HepG2 (cell line): Measurements from ENCODE around the gene HSDL2. TPM values are rescaled to one million over a fixed set of nuclear protein-coding genes. Genes with fewer than 3 reads are reported as not detected.

Experiments used
- ATAC-seq: fragments of 200-7000 bp; cut with Tn5 transposase; 3 replicates; pipeline ENCODE4 v1.9.1; 2020; ENCODE audit warnings: mild to moderate bottlenecking, moderate library complexity
- BruUV-seq: library from RNA; stranded (reverse); fragments of 400-500 nt; replicated peaks from 2 replicates; lab custom pipeline; 2021; lab: Mats Ljungman, UMichigan
- CTCF ChIA-PET: fragments of 300-600 bp; formaldehyde crosslinking; extraction: SDS; loops from one replicate; lab custom pipeline; 2021; ENCODE audit warnings: low total read pairs, inconsistent platforms, low intra/inter-chr PET ratio; lab: Yijun Ruan, JAX
- POLR2A ChIA-PET: fragments of 350-600 bp; sonication (Branson Sonifier 250); formaldehyde crosslinking; loops from one replicate; lab custom pipeline; 2020; ENCODE audit warnings: antibody characterized with exemption, inconsistent platforms; lab: Yijun Ruan, JAX
- DNase-seq: peaks from one replicate; pipeline ENCODE4 v3.0.0-alpha.2; 2015; ENCODE audit warnings: low spot score
- FAIRE-seq: peaks from 3 replicates; lab custom pipeline; 2011; peaks lifted over from hg19 to GRCh38; lab: Jason Lieb, UNC
- H2AFZ ChIP-seq: one replicate; pipeline ENCODE4 v1.6.1; 2011; ENCODE audit warnings: low read length, inconsistent platforms
- H3K27ac ChIP-seq: fragments of 300-600 bp; 3 replicates; pipeline ENCODE4 v1.8.0; 2011; ENCODE audit warnings: mixed run types, mild to moderate bottlenecking, mixed read lengths, low read length, inconsistent platforms; ENCODE audit not compliant: insufficient read depth; ENCODE audit errors: extremely low read length
- H3K27me3 ChIP-seq, 2 experiments: fragments of 200-600 bp in 1 of 2; 2 replicates in 1 of 2; 3 replicates in 1 of 2; pipeline versions ENCODE4 v1.6.0 to v1.8.0; 2011; ENCODE audit warnings: low read length in 2 of 2, mild to moderate bottlenecking in 2 of 2, moderate library complexity in 2 of 2, inconsistent platforms in 1 of 2; ENCODE audit not compliant: insufficient read depth in 2 of 2, control insufficient read depth in 1 of 2
- H3K36me3 ChIP-seq, 2 experiments: fragments of 200-600 bp in 1 of 2; replicated peaks in 1 of 2; 2 replicates in 1 of 2; 3 replicates in 1 of 2; pipeline versions ENCODE4 v1.5.1 to v1.8.0; 2011; ENCODE audit warnings: low read length in 2 of 2, inconsistent platforms in 1 of 2; ENCODE audit not compliant: insufficient read depth in 2 of 2, control insufficient read depth in 1 of 2
- H3K4me1 ChIP-seq: 2 replicates; pipeline ENCODE4 v1.5.1; 2012; ENCODE audit warnings: low read length, inconsistent platforms; ENCODE audit not compliant: insufficient read depth
- H3K4me2 ChIP-seq: 2 replicates; pipeline ENCODE4 v1.6.0; 2011; ENCODE audit warnings: low read depth, low read length, inconsistent platforms
- H3K4me3 ChIP-seq, 3 experiments: fragments of 200-600 bp in 1 of 3; sonication (generic), shearing (Covaris generic) in 1 of 3; replicated peaks in 1 of 3; 2 replicates each; pipeline ENCODE4 v1.5.1; 2011 to 2016; ENCODE audit warnings: low read length in 3 of 3, inconsistent platforms in 2 of 3, low read depth in 2 of 3, mild to moderate bottlenecking in 2 of 3, control low read depth in 1 of 3, mixed read lengths in 1 of 3; ENCODE audit not compliant: insufficient read depth in 1 of 3
- H3K79me2 ChIP-seq: one replicate; pipeline ENCODE4 v1.6.1; 2011; ENCODE audit warnings: low read length, inconsistent platforms; ENCODE audit not compliant: insufficient read depth
- H3K9ac ChIP-seq: 2 replicates; pipeline ENCODE4 v1.6.0; 2011; ENCODE audit warnings: mild to moderate bottlenecking, low read depth, low read length, inconsistent platforms; ENCODE audit not compliant: insufficient read depth
- H3K9me3 ChIP-seq: 2 replicates; pipeline ENCODE4 v1.5.1; 2012; ENCODE audit warnings: mild to moderate bottlenecking, low read length
- H4K20me1 ChIP-seq: 2 replicates; pipeline ENCODE4 v1.6.0; 2011; ENCODE audit warnings: inconsistent platforms, mild to moderate bottlenecking, low read length, moderate library complexity; ENCODE audit not compliant: insufficient read depth
- AGO1 ChIP-seq: fragments of 200-400 bp; formaldehyde crosslinking; IDR thresholded peaks from 2 replicates; pipeline ENCODE4 v1.6.1; 2017; ENCODE audit warnings: mild to moderate bottlenecking, low read depth, low read length, moderate library complexity; ENCODE audit not compliant: poor library complexity, severe bottlenecking
- GMEB1 ChIP-seq: sonication (generic); formaldehyde crosslinking; IDR thresholded peaks from 2 replicates; pipeline ENCODE4 v1.5.1; 2020; ENCODE audit warnings: missing genetic modification reagents, mild to moderate bottlenecking, borderline replicate concordance
- HDAC1 ChIP-seq: sonication (generic); formaldehyde crosslinking; IDR thresholded peaks from 2 replicates; pipeline ENCODE4 v1.5.1; 2020; ENCODE audit warnings: mild to moderate bottlenecking, missing genetic modification reagents
- LCORL ChIP-seq, 2 experiments: fragments of 450-650 bp in 1 of 2; sonication (generic) in 1 of 2; formaldehyde crosslinking in 1 of 2; IDR thresholded peaks; 2 replicates each; pipeline versions ENCODE4 v1.5.0 to v1.6.1; 2017 to 2020; ENCODE audit warnings: antibody characterized with exemption in 1 of 2, missing genetic modification reagents in 1 of 2
- MATR3 ChIP-seq: sonication (generic); formaldehyde crosslinking; IDR thresholded peaks from 2 replicates; pipeline ENCODE4 v1.4.0; 2020; ENCODE audit warnings: missing genetic modification reagents
- MEIS1 ChIP-seq: sonication (generic); formaldehyde crosslinking; IDR thresholded peaks from 2 replicates; pipeline ENCODE4 v1.9.0; 2021; ENCODE audit warnings: mild to moderate bottlenecking, missing genetic modification reagents, moderate library complexity, borderline replicate concordance
- MYPOP ChIP-seq: sonication (generic); formaldehyde crosslinking; IDR thresholded peaks from 2 replicates; pipeline ENCODE4 v1.8.1; 2023; ENCODE audit warnings: mild to moderate bottlenecking, moderate library complexity, missing genetic modification reagents
- RAD51 ChIP-seq: fragments of 450-650 bp; IDR thresholded peaks from 2 replicates; pipeline ENCODE4 v1.6.1; 2016; ENCODE audit warnings: borderline replicate concordance
- SMAD9 ChIP-seq: sonication (generic); formaldehyde crosslinking; IDR thresholded peaks from 2 replicates; pipeline ENCODE4 v1.5.1; 2020; ENCODE audit warnings: mild to moderate bottlenecking, missing genetic modification reagents
- SOX5 ChIP-seq: IDR thresholded peaks from 2 replicates; pipeline ENCODE4 v1.6.1; 2016; ENCODE audit warnings: borderline replicate concordance
- YY1 ChIP-seq: IDR thresholded peaks from 2 replicates; pipeline ENCODE4 v1.6.1; 2011; ENCODE audit warnings: low read length, low read depth, moderate library complexity, mild to moderate bottlenecking; ENCODE audit not compliant: insufficient read depth, insufficient replicate concordance
- ZBTB42 ChIP-seq: sonication (generic); formaldehyde crosslinking; IDR thresholded peaks from 2 replicates; pipeline ENCODE4 v1.5.0; 2020; ENCODE audit warnings: mild to moderate bottlenecking, missing genetic modification reagents
- ZFP82 ChIP-seq: sonication (generic); formaldehyde crosslinking; IDR thresholded peaks from 2 replicates; pipeline ENCODE4 v1.5.1; 2020; ENCODE audit warnings: mild to moderate bottlenecking, missing genetic modification reagents, borderline replicate concordance
- ZIK1 ChIP-seq: sonication (generic); formaldehyde crosslinking; IDR thresholded peaks from 2 replicates; pipeline ENCODE4 v1.5.0; 2020; ENCODE audit warnings: mild to moderate bottlenecking, low read depth, missing genetic modification reagents, borderline replicate concordance
- ZNF576 ChIP-seq: sonication (generic); formaldehyde crosslinking; IDR thresholded peaks from 2 replicates; pipeline ENCODE4 v1.4.0; 2020; ENCODE audit warnings: mild to moderate bottlenecking, missing genetic modification reagents
- ZNF710 ChIP-seq: sonication (generic); formaldehyde crosslinking; IDR thresholded peaks from 2 replicates; pipeline ENCODE4 v1.5.0; 2020; ENCODE audit warnings: mild to moderate bottlenecking, missing genetic modification reagents, borderline replicate concordance
- WGBS: methylation state at CpG from one replicate; pipeline ENCODE4 v1.1.6; 2017; ENCODE audit warnings: low lambda C conversion rate; 5-methylcytosine and 5-hydroxymethylcytosine counted together
- in situ Hi-C: cut with HindIII; loops from 2 replicates; pipeline ENCODE4 v1.10.0; 2017; ENCODE audit warnings: low pct_unique_long_range_greater_than_20kb; ENCODE audit not compliant: extremely low pct_ligation_motif_present
- intact Hi-C: fragments of 100-400 bp; cut with micrococcal nuclease; formaldehyde crosslinking; loops from one replicate; pipeline ENCODE4 v1.10.0; 2022; ENCODE audit not compliant: unreplicated experiment
- polyA plus RNA-seq, 8 experiments: library from polyadenylated mRNA; depleted of rRNA in 3 of 8; stranded (reverse) in 7 of 8; unstranded in 1 of 8; fragments of >200 nt; fragmentation: Illumina TruSeq in 4 of 8; extraction: Trizol in 4 of 8; gene quantifications; 2 replicates each; pipeline versions ENCODE4 v1.2.1 to v1.2.3, GENCODE V29; 2011 to 2016; ENCODE audit warnings: low read depth in 4 of 8, missing spikeins in 1 of 8, mixed read lengths in 1 of 8; ENCODE audit not compliant: insufficient read depth in 1 of 8
- total RNA-seq, 5 experiments: library from RNA; depleted of rRNA; stranded (reverse); fragments of >200 nt; fragmentation: Illumina TruSeq; extraction: Trizol; gene quantifications; 2 replicates each; pipeline ENCODE4 v1.2.3, GENCODE V29; 2016; ENCODE audit warnings: low read depth in 1 of 5

Gene HSDL2
- total and polyA plus RNA-seq, 2 of the 13 experiments (the other 11 are each of a cell fraction or from before 2014, with no cell fraction given): 55.3 to 80.2 TPM

- ChIA-PET POLR2A (interaction anchor here (0.5 to 1.9 kb wide), 15 partner anchors 9 to 220 kb away, joined by 3 to 16 read pairs (median 3); partner anchors contain the start of gene HSDL2), CTCF (interaction anchor here (1.5 kb wide), 2 partner anchors 220 to 235 kb away, joined by 4 read pairs; no protein-coding TSS in a partner anchor)
- Histone ChIP-seq H3K27ac (peak within 1 kb of the TSS; percentile 97), H4K20me1 (peaks cover 12% of the 10 kb centered on the region), H3K4me1 (peaks cover 63% of the 10 kb centered on the region), H3K27me3 (no peaks in the 10 kb centered on the region), H3K79me2 (peaks cover 46% of the 10 kb centered on the region), H3K9me3 (no peaks in the 10 kb centered on the region), H3K4me3 (peak within 1 kb of the TSS; percentile 89 to 95 (median 95)), H3K36me3 (0 out of 5 replicates have a peak, but pooled peaks cover 0 to 3% of the 10 kb centered on the region in 2 experiments), H3K4me2 (peak within 1 kb of the TSS; percentile 94), H2AFZ (peak within 1 kb of the TSS; percentile 95), H3K9ac (peak within 1 kb of the TSS; percentile 94)
- 0% methylated on average over 5 of the region's 90 CpGs for WGBS
- TSS peak; percentile 67 for BruUV-seq
- peak; percentile 86 for ATAC-seq
- FAIRE-seq: no peak
- in situ Hi-C loops (no loop called here), intact Hi-C loops (loop anchor here (1.0 to 10.0 kb wide), 5 partner anchors 28 to 438 kb away; partner anchors contain the start of genes SUSD1 and UGCG)
- peak; percentile 69 for DNase-seq
- no peak for TF ChIP-seq LCORL (IDR thresholded peaks at IDR 0.05)
- no peak for TF ChIP-seq LCORL (CRISPR knock-in tag; IDR thresholded peaks at IDR 0.05)
- 0 out of 2 replicates have a peak, but pooled peaks have one; percentile 33 for TF ChIP-seq ZBTB42 (CRISPR knock-in tag)
- peak; percentile 26; the same call in 1 of the 2 replicates for TF ChIP-seq SOX5
- TF ChIP-seq MEIS1: 0 out of 2 replicates have a peak, but pooled peaks have one; percentile 36
- TF ChIP-seq AGO1: no peak
- no peak for TF ChIP-seq RAD51
- TF ChIP-seq SMAD9: no peak
- no peak for TF ChIP-seq ZNF576 (CRISPR knock-in tag)
- no peak for TF ChIP-seq MATR3 (CRISPR knock-in tag)
- no peak for TF ChIP-seq ZNF710 (CRISPR knock-in tag)
- TF ChIP-seq ZIK1 (CRISPR knock-in tag): no peak
- peak; percentile 90 for TF ChIP-seq ZFP82 (CRISPR knock-in tag)
- TF ChIP-seq HDAC1 (CRISPR knock-in tag): peak; percentile 77
- peak; percentile 78 for TF ChIP-seq MYPOP
- peak; percentile 83 for TF ChIP-seq YY1
- peak; percentile 65; the same call in 1 of the 2 replicates for TF ChIP-seq GMEB1 (CRISPR knock-in tag)
Measured at GRCh38 chr9:112332977-112333638, 46.8 kb upstream of the HSDL2 start, which contains the start of gene PTBP3. TSS of gene PTBP3 (minus strand) at chr9:112333619. CDS start at chr9:112297865, 35,754 bp downstream.
